Uterus (tissue), 4 donors: ENCODE measurements around the gene TOMT. TPM values are rescaled to one million over a fixed set of nuclear protein-coding genes. Genes with fewer than 3 reads are reported as not detected.
A peak's percentile ranks its signal among the peaks of the same experiment; 100 is the strongest.

Experiments used
- DNase-seq, 2 donors: peaks; one replicate each; pipeline ENCODE4 v3.0.0-alpha.2; 2019 to 2020
- H3K27ac ChIP-seq, 2 donors: fragments of 200-600 bp; sonication (generic); 1 replicate in 1 of 2; 2 replicates in 1 of 2; pipeline ENCODE4 v1.5.1; 2016 to 2018
- H3K27me3 ChIP-seq, 2 donors: fragments of 200-600 bp; sonication (generic); one replicate each; pipeline ENCODE4 v1.5.1; 2018 to 2019; ENCODE audit warnings: control low read depth in 1 of 2
- H3K36me3 ChIP-seq, 2 donors: fragments of 200-600 bp; sonication (generic); one replicate each; pipeline ENCODE4 v1.5.1; 2019; ENCODE audit warnings: control low read depth in 1 of 2
- H3K4me1 ChIP-seq, 2 donors: fragments of 200-600 bp; sonication (generic); one replicate each; pipeline ENCODE4 v1.5.1; 2018 to 2019; ENCODE audit warnings: control low read depth in 1 of 2
- H3K4me3 ChIP-seq, 2 donors: fragments of 200-600 bp; sonication (generic); 1 replicate in 1 of 2; 2 replicates in 1 of 2; pipeline ENCODE4 v1.5.1; 2018 to 2019; ENCODE audit warnings: mild to moderate bottlenecking in 1 of 2
- H3K9me3 ChIP-seq, 2 donors: fragments of 200-600 bp; sonication (generic); one replicate each; pipeline ENCODE4 v1.5.1; 2019; ENCODE audit warnings: control low read depth in 1 of 2
- POLR2A ChIP-seq, 2 donors: fragments of 450-650 bp; IDR thresholded peaks; one replicate each; pipeline ENCODE4 v1.6.1; 2016; ENCODE audit warnings: antibody characterized with exemption in 2 of 2, mild to moderate bottlenecking in 1 of 2, moderate library complexity in 1 of 2
- intact Hi-C: fragments of 100-400 bp; cut with DNase I; formaldehyde crosslinking; loops from one replicate; pipeline ENCODE4 v1.15.1; 2023; ENCODE audit warnings: low total_unique reads
- total RNA-seq, 4 donors: library from RNA; depleted of rRNA in 3 of 4; stranded (reverse); fragments of >200 nt in 3 of 4; gene quantifications; one replicate each; pipeline versions ENCODE4 v1.1.0 to v1.2.4, GENCODE V29; 2014 to 2023
- TF ChIP-seq, protein P1 (sequence below), 4 experiments: fragments of 200-600 bp in 2 of 4; fragments of 450-650 bp in 2 of 4; sonication (generic) in 2 of 4; IDR thresholded peaks; one replicate each; pipeline ENCODE4 v1.5.1; 2016 to 2019; ENCODE audit warnings: antibody characterized with exemption in 4 of 4, mild to moderate bottlenecking in 2 of 4, moderate library complexity in 1 of 4
- donor health status: DM: yes; HTN: yes; CAD: no.

Gene TOMT
- total RNA-seq, 4 donors from 2014 or later = not detected

DNA sequence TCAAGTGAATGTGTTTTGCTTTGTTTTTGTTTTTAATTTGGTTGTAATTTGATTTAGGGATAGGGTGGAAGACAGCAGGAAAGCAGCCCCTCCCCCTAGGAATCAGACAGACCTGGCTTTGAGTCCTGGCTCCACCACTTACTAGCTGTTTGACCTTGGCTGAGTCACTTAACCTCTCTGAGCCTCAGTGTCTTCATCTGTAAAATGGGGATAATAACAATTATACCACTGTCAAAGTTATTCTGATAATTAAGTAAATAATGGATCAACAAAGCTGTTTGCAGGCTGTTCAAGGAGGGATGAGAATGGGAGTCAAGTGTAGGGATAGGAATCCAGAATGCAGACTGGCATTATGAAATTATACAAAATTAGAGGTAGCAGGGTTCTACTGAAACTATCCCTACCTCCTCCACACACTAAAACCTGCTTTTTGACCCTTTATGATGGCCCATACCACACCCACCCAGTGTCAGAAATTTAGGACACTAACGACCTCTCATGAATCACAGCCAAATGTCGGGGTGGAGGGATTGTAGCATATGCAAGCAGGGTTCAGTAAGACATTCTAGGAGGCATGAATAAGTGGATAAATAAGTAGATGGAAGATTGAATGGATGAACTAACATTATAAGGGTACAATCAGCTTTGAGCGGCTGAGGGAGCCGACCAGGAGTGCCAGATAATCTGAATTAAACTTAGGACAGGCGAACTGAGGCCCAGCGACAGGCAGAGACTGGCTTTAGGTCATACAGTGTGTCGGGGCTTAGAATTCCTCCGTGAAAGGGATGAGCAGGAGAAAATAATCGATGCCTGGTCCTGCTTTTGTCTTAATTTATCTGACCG lies 5.8 kb downstream of the TOMT start:
- Histone ChIP-seq H3K36me3 (no peaks in the 10 kb centered on the region), H3K9me3 (no peaks in the 10 kb centered on the region), H3K4me3 (peak overlapping the region; percentile 61 to 87), H3K27ac (peak overlapping the region; percentile 96 to 98), H3K27me3 (no peaks in the 10 kb centered on the region), H3K4me1 (peaks cover 0 to 5% of the 10 kb centered on the region in 2 donors)
- TF ChIP-seq, protein P1, sequence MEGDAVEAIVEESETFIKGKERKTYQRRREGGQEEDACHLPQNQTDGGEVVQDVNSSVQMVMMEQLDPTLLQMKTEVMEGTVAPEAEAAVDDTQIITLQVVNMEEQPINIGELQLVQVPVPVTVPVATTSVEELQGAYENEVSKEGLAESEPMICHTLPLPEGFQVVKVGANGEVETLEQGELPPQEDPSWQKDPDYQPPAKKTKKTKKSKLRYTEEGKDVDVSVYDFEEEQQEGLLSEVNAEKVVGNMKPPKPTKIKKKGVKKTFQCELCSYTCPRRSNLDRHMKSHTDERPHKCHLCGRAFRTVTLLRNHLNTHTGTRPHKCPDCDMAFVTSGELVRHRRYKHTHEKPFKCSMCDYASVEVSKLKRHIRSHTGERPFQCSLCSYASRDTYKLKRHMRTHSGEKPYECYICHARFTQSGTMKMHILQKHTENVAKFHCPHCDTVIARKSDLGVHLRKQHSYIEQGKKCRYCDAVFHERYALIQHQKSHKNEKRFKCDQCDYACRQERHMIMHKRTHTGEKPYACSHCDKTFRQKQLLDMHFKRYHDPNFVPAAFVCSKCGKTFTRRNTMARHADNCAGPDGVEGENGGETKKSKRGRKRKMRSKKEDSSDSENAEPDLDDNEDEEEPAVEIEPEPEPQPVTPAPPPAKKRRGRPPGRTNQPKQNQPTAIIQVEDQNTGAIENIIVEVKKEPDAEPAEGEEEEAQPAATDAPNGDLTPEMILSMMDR (IDR thresholded peaks at IDR 0.05) = peak in 1 of 4 experiments; percentile 11
- no peak for TF ChIP-seq POLR2A (IDR thresholded peaks at IDR 0.05)
- no peak for DNase-seq
- intact Hi-C loops = no loop called here

DNA sequence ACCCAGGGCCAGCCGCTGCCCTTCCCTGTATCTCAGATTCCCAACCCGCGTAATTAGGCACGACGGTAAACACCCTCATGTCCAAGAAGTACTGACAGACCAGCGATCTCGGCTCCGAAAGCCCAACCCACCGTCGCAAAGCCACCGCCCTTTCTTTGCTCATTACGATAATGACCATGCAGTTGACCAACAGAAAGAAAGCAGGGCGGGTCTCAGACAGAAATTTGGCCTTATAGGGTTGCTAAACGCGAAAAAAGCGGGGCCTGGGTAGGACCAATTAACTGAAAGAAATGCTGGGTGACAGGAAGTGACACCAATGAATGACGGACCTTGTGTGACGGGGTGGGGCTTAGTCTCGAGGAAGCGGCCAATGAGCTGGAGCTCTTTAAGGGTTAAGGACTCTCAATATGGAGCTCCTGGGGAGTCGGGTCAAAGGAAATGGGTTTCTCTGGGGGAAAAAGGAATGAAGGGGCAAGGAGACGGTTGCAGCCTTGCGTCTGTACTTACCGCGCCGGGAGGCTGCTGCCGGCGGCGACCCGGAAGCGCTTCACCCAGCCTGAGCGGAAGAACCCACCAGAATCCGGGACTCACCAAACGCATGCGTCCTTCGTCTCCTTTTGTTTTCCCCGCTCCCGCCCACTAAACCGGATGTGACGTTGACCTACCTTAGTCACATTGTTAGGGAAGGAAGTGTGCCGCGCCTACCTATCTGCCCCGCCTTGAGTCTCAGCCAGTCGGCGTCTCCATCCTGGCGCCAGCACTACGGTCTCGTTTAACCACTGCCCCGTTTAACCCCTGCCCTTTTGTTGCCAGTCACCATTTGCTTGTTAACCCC lies 6.6 kb downstream of the TOMT start, which contains the start of gene ANAPC15:
Gene ANAPC15 (minus strand): TSS at position 553 of the 835 bp plus-strand sequence. CDS start 1,419 bp downstream, outside the sequence.
- peaks cover 0 to 5% of the 10 kb centered on the region in 2 donors for H3K4me1 ChIP-seq
- H3K27me3 ChIP-seq = no peaks in the 10 kb centered on the region
- TF ChIP-seq POLR2A (IDR thresholded peaks at IDR 0.05) = peak; percentile 94 to 100
- TF ChIP-seq, protein P1 (IDR thresholded peaks at IDR 0.05) = peak in 2 of 4 experiments; percentile 25 to 33
- H3K4me3 ChIP-seq = peak within 1 kb of the TSS; percentile 61 to 87
- H3K36me3 ChIP-seq = no peaks in the 10 kb centered on the region
- no peaks in the 10 kb centered on the region for H3K9me3 ChIP-seq
- H3K27ac ChIP-seq = peak within 1 kb of the TSS; percentile 96 to 98
- peak; percentile 98 to 100 for DNase-seq
- intact Hi-C loops = no loop called here

DNA sequence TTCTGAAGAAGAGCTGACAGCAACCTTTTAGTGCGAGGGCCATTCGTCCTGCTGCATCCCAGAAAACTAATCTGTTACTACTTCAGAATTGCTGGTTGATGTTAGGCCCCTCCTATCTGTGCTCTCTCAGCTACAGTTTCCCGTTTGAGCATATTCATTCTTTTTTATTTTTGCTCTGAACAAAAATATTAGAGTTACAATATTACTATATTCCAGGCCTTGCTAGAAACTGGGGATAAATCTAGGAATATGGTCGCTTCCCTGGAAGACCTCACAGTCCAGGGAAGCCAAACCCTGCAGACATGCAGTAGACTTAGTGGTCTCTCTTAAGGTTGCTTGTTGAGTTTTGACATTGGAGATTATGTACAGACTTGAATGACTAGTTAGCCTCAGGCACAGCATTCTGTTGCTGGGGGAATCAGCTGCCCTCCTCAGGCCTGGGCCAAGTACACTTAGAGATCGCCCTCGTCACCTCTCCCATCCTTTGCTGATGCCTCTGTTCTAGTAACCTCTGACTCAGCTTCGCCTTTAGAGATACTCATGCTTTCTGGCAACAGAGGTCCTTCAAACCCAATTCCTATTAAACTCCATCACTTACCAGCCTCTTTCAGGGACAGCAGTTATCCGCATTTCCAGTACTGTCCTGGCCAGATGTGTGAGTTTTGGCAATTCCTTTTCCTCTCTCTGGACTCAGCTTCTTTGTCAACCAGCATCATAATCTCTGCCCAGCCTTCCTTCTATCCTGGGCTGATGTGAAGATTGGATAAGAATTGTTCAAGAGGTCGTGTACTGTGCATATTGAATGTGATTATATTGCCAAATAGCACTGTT lies 7.5 kb downstream of the TOMT start:
- no peaks in the 10 kb centered on the region for H3K27me3 ChIP-seq
- no peak for DNase-seq
- H3K4me3 ChIP-seq = peak overlapping the region; percentile 61 to 87
- H3K9me3 ChIP-seq = no peaks in the 10 kb centered on the region
- peak overlapping the region; percentile 96 to 98 for H3K27ac ChIP-seq
- no peaks in the 10 kb centered on the region for H3K36me3 ChIP-seq
- peaks cover 0 to 5% of the 10 kb centered on the region in 2 donors for H3K4me1 ChIP-seq
- TF ChIP-seq, protein P1 (IDR thresholded peaks at IDR 0.05) = no peak
- no peak for TF ChIP-seq POLR2A (IDR thresholded peaks at IDR 0.05)
- intact Hi-C loops = no loop called here

DNA sequence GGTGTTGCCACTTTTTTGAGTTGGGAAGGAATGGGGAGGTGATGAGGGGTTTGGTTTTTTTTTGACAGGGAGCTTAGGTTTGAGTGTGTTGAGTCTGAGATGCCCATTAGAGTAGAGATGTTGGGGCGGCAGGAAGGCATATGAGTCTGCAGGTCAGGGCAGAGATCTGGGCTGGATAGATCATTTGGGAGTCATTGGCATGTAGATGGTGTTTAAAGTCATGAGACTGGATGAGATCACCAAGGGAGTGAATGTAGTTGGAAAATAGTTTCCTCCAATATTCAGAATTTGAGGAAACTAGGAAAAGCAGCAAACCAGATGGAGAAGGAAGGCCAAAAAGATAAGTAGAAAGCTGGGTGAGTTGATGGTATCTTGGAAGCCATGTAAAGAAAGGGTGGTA lies 8.8 kb downstream of the TOMT start:
- Histone ChIP-seq H3K36me3 (no peaks in the 10 kb centered on the region), H3K27me3 (no peaks in the 10 kb centered on the region), H3K4me3 (no peak overlapping the region), H3K27ac (no peak overlapping the region), H3K9me3 (no peaks in the 10 kb centered on the region), H3K4me1 (peaks cover 0 to 5% of the 10 kb centered on the region in 2 donors)
- intact Hi-C loops = no loop called here
- no peak for DNase-seq
- TF ChIP-seq POLR2A (IDR thresholded peaks at IDR 0.05) = no peak
- TF ChIP-seq, protein P1 (IDR thresholded peaks at IDR 0.05) = no peak
